Endothelial cell of umbilical vein (primary cell): ENCODE results near the gene KLK5. TPM values are rescaled to one million over a fixed set of nuclear protein-coding genes. Genes with fewer than 3 reads are reported as not detected.

Experiments used
- BruUV-seq: library from RNA; stranded (reverse); fragments of 400-500 nt; replicated peaks from 2 replicates; lab custom pipeline; 2021; lab: Mats Ljungman, UMichigan
- CTCF ChIA-PET: fragments of 300-600, 350-600 bp; sonication (Branson Sonifier 250); formaldehyde crosslinking; loops from one replicate; lab custom pipeline; 2021; ENCODE audit warnings: antibody characterized with exemption, inconsistent platforms; lab: Charles Lee
- POLR2A ChIA-PET: fragments of 300-600, 350-600 bp; sonication (Branson Sonifier 250); formaldehyde crosslinking; loops from one replicate; lab custom pipeline; 2021; ENCODE audit warnings: antibody characterized with exemption, inconsistent platforms; lab: Charles Lee
- DNase-seq: peaks from one replicate; pipeline ENCODE4 v3.0.0-alpha.2; 2011; ENCODE audit warnings: low read depth, low spot score
- FAIRE-seq: peaks from 2 replicates; lab custom pipeline; 2011; peaks lifted over from hg19 to GRCh38; lab: Jason Lieb, UNC
- H2AFZ ChIP-seq: 2 replicates; pipeline ENCODE4 v1.6.0; 2012; ENCODE audit warnings: low read depth, low read length, control low read depth, inconsistent platforms
- H3K27ac ChIP-seq: 2 replicates; pipeline ENCODE4 v1.5.1; 2011; ENCODE audit warnings: low read depth, mild to moderate bottlenecking, control low read depth, low read length, moderate library complexity; ENCODE audit not compliant: insufficient read depth
- H3K27me3 ChIP-seq, 2 experiments: 2 replicates each; pipeline versions ENCODE4 v1.6.0 to v1.6.1; 2011; ENCODE audit warnings: low read length in 2 of 2, mixed read lengths in 1 of 2; ENCODE audit not compliant: control insufficient read depth in 2 of 2, insufficient read depth in 2 of 2
- H3K36me3 ChIP-seq, 2 experiments: 2 replicates in 1 of 2; 3 replicates in 1 of 2; pipeline ENCODE4 v1.5.1; 2011; ENCODE audit warnings: low read length in 2 of 2, mild to moderate bottlenecking in 1 of 2, moderate library complexity in 1 of 2; ENCODE audit not compliant: control insufficient read depth in 2 of 2, insufficient read depth in 2 of 2; ENCODE audit errors: extremely low read depth in 1 of 2
- H3K4me1 ChIP-seq: 3 replicates; pipeline ENCODE4 v1.5.1; 2011; ENCODE audit warnings: mild to moderate bottlenecking, low read length; ENCODE audit not compliant: control insufficient read depth, insufficient read depth; ENCODE audit errors: extremely low read depth
- H3K4me2 ChIP-seq: 2 replicates; pipeline ENCODE4 v1.6.1; 2011; ENCODE audit warnings: low read length, control low read depth, mixed read lengths; ENCODE audit not compliant: insufficient read depth
- H3K4me3 ChIP-seq, 3 experiments: fragments of 200-600 bp in 1 of 3; sonication (generic), shearing (Covaris generic) in 1 of 3; replicated peaks in 1 of 3; 2 replicates each; pipeline ENCODE4 v1.5.1; 2011 to 2016; ENCODE audit warnings: control low read depth in 3 of 3, low read length in 3 of 3, mild to moderate bottlenecking in 2 of 3, inconsistent platforms in 1 of 3, low read depth in 1 of 3, moderate library complexity in 1 of 3; ENCODE audit not compliant: insufficient read depth in 1 of 3
- H3K79me2 ChIP-seq: 2 replicates; pipeline ENCODE4 v1.6.0; 2012; ENCODE audit warnings: low read length, inconsistent platforms; ENCODE audit not compliant: control insufficient read depth, insufficient read depth
- H3K9ac ChIP-seq: replicated peaks from 2 replicates; pipeline ENCODE3; 2011; ENCODE audit warnings: low read length, control low read depth; ENCODE audit not compliant: insufficient read depth; ENCODE audit errors: extremely low read depth
- H3K9me1 ChIP-seq: replicated peaks from 3 replicates; pipeline ENCODE4 v1.6.0; 2011; ENCODE audit warnings: mild to moderate bottlenecking, low read length; ENCODE audit not compliant: control insufficient read depth, insufficient read depth; ENCODE audit errors: extremely low read depth
- H3K9me3 ChIP-seq: replicated peaks from 2 replicates; pipeline ENCODE4 v1.5.1; 2012; ENCODE audit warnings: low read length, inconsistent platforms; ENCODE audit not compliant: control insufficient read depth, insufficient read depth
- H4K20me1 ChIP-seq: replicated peaks from 2 replicates; pipeline ENCODE3; 2011; ENCODE audit warnings: mild to moderate bottlenecking, low read length; ENCODE audit not compliant: control insufficient read depth, insufficient read depth; ENCODE audit errors: extremely low read depth
- CTCF ChIP-seq, 2 donors: IDR thresholded peaks; 1 replicate in 1 of 2; 2 replicates in 1 of 2; pipeline ENCODE4 v1.5.1; 2011; ENCODE audit warnings: low read length in 2 of 2, mild to moderate bottlenecking in 2 of 2, moderate library complexity in 2 of 2, control low read depth in 1 of 2, inconsistent platforms in 1 of 2, low read depth in 1 of 2; ENCODE audit not compliant: insufficient read depth in 1 of 2; ENCODE audit errors: extremely low read depth in 1 of 2
- EZH2 ChIP-seq: IDR thresholded peaks from 2 replicates; pipeline ENCODE4 v1.6.1; 2012; ENCODE audit warnings: borderline replicate concordance, low read depth, mild to moderate bottlenecking, moderate library complexity, low read length, inconsistent platforms; ENCODE audit not compliant: severe bottlenecking
- FOS ChIP-seq: IDR thresholded peaks from 2 replicates; pipeline ENCODE4 v1.6.1; 2011; ENCODE audit warnings: mild to moderate bottlenecking, low read length, moderate library complexity, borderline replicate concordance; ENCODE audit not compliant: insufficient read depth
- GATA2 ChIP-seq: IDR thresholded peaks from 2 replicates; pipeline ENCODE4 v1.7.0; 2011; ENCODE audit warnings: low read depth, mild to moderate bottlenecking, moderate library complexity, mixed read lengths, low read length; ENCODE audit not compliant: insufficient read length, insufficient read depth
- JUN ChIP-seq: IDR thresholded peaks from 2 replicates; pipeline ENCODE4 v1.6.1; 2011; ENCODE audit warnings: borderline replicate concordance, low read depth; ENCODE audit not compliant: insufficient read length, insufficient read depth
- MYC ChIP-seq: IDR thresholded peaks from one replicate; pipeline ENCODE4 v1.6.1; 2011; ENCODE audit warnings: mild to moderate bottlenecking, low read depth, low read length
- POLR2A ChIP-seq: IDR thresholded peaks from 2 replicates; pipeline ENCODE4 v1.6.1; 2012; ENCODE audit warnings: low read depth, mild to moderate bottlenecking, control low read depth, low read length
- POLR2AphosphoS5 ChIP-seq: IDR thresholded peaks from 2 replicates; pipeline ENCODE4 v1.6.1; 2012; ENCODE audit warnings: low read depth, mild to moderate bottlenecking, control low read depth, low read length, moderate library complexity; ENCODE audit not compliant: insufficient read depth
- dilution Hi-C: fragments of 300-500 bp; cut with MboI; formaldehyde crosslinking; loops from one replicate; pipeline ENCODE4 v1.15.0; 2019; ENCODE audit warnings: low sequenced_read_pairs; ENCODE audit not compliant: extremely low pct_ligation_motif_present
- intact Hi-C: fragments of 100-400 bp; cut with micrococcal nuclease; formaldehyde crosslinking; loops from one replicate; pipeline ENCODE4 v1.10.0; 2022
- polyA plus RNA-seq, 4 experiments: library from polyadenylated mRNA; depleted of rRNA in 3 of 4; stranded (reverse) in 3 of 4; unstranded in 1 of 4; fragments of >200 nt; gene quantifications; 2 replicates each; pipeline versions ENCODE4 v1.2.1 to v1.2.3, GENCODE V29; 2011 to 2012; ENCODE audit warnings: missing spikeins in 1 of 4
- total RNA-seq: library from RNA; stranded (reverse); gene quantifications from 2 replicates; pipeline ENCODE4 v1.2.3, GENCODE V29; 2021
- TF ChIP-seq, protein P1 (sequence below): IDR thresholded peaks from 2 replicates; pipeline ENCODE4 v1.6.1; 2011; ENCODE audit not compliant: insufficient read depth, insufficient read length

KLK5 gene
- total and polyA plus RNA-seq, 2 donors (not counting 3 experiments of a cell fraction or from before 2014, with no cell fraction given) = not detected

- POLR2A ChIA-PET = no interaction called here
Observed at GRCh38 chr19:50894478-50895356, 58.1 kb downstream of the KLK5 start.

More at GRCh38 chr19:50894478-50895356, 58.1 kb downstream of the KLK5 start:
- Histone ChIP-seq H3K9me3 (no peaks in the 10 kb centered on the region), H3K36me3 (no peaks in the 10 kb centered on the region), H3K27me3 (no peaks in the 10 kb centered on the region), H3K4me3 (no peak overlapping the region), H3K27ac (no peak overlapping the region), H4K20me1 (no peaks in the 10 kb centered on the region), H3K4me2 (no peak overlapping the region), H2AFZ (no peak overlapping the region), H3K79me2 (no peaks in the 10 kb centered on the region), H3K9ac (no peak overlapping the region), H3K9me1 (no peaks in the 10 kb centered on the region), H3K4me1 (no peaks in the 10 kb centered on the region)
- CTCF ChIA-PET = interaction anchor here (0.9 to 1.0 kb wide), 2 partner anchors 11 to 27 kb away, joined by 3 to 4 read pairs; no protein-coding TSS in a partner anchor
- no TSS peak for BruUV-seq
- TF ChIP-seq JUN = no peak
- TF ChIP-seq MYC = no peak
- no peak for TF ChIP-seq CTCF (IDR thresholded peaks at IDR 0.05; ENCODE audit: extremely low read depth in 1 of 2, insufficient read depth in 1 of 2, low read depth in 1 of 2, low read length in 2 of 2)
- no peak for TF ChIP-seq POLR2AphosphoS5
- no peak for TF ChIP-seq FOS
- TF ChIP-seq, protein P1, sequence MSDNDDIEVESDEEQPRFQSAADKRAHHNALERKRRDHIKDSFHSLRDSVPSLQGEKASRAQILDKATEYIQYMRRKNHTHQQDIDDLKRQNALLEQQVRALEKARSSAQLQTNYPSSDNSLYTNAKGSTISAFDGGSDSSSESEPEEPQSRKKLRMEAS = no peak
- no peak for TF ChIP-seq GATA2
- TF ChIP-seq POLR2A = no peak
- no peak for TF ChIP-seq EZH2
- dilution Hi-C loops = no loop called here
- DNase-seq = no peak
- intact Hi-C loops = no loop called here
- FAIRE-seq = no peak

Other genes starting within 250 kb of the KLK5 start
- 1.2 and 1.9 TPM in 2 replicates for gene SHANK1, start 233.2 kb downstream of the KLK5 start, total RNA-seq
- 0.60 and 0.66 TPM in 2 replicates for gene SHANK1, start 233.2 kb downstream of the KLK5 start, polyA plus RNA-seq
- 10.4 and 13.3 TPM in 2 replicates for gene CLEC11A, start 229.7 kb downstream of the KLK5 start, total RNA-seq
- 30.1 and 37.2 TPM in 2 replicates for gene CLEC11A, start 229.7 kb downstream of the KLK5 start, polyA plus RNA-seq
- not detected in 2 replicates for gene GPR32, start 182.6 kb downstream of the KLK5 start, total RNA-seq
- not detected in 2 replicates for gene GPR32, start 182.6 kb downstream of the KLK5 start, polyA plus RNA-seq
- not detected in 2 replicates for gene ACP4, start 162.6 kb downstream of the KLK5 start, total RNA-seq
- gene ACP4, start 162.6 kb downstream of the KLK5 start, polyA plus RNA-seq = not detected in 2 replicates
- not detected in 2 replicates for gene KLK1, start 129.3 kb downstream of the KLK5 start, total RNA-seq
- gene KLK1, start 129.3 kb downstream of the KLK5 start, polyA plus RNA-seq = 0.08 TPM in 1 of 2 replicates, not detected in the other
- gene KLK15, start 119.5 kb downstream of the KLK5 start, total RNA-seq = not detected in 2 replicates
- gene KLK15, start 119.5 kb downstream of the KLK5 start, polyA plus RNA-seq = not detected in 2 replicates
- not detected in 2 replicates for gene KLK3, start 98.1 kb downstream of the KLK5 start, total RNA-seq
- not detected in 2 replicates for gene KLK3, start 98.1 kb downstream of the KLK5 start, polyA plus RNA-seq
- gene KLK2, start 79.6 kb downstream of the KLK5 start, total RNA-seq = not detected in 2 replicates
- not detected in 2 replicates for gene KLK2, start 79.6 kb downstream of the KLK5 start, polyA plus RNA-seq
- not detected in 2 replicates for gene KLK4, start 41.6 kb downstream of the KLK5 start, total RNA-seq
- gene KLK4, start 41.6 kb downstream of the KLK5 start, polyA plus RNA-seq = not detected in 2 replicates
- gene KLK6, start 16.6 kb upstream of the KLK5 start, total RNA-seq = not detected in 2 replicates
- 0.11 and 0.12 TPM in 2 replicates for gene KLK6, start 16.6 kb upstream of the KLK5 start, polyA plus RNA-seq
- not detected in 2 replicates for gene KLK7, start 30.9 kb upstream of the KLK5 start, total RNA-seq
- not detected in 2 replicates for gene KLK7, start 30.9 kb upstream of the KLK5 start, polyA plus RNA-seq
- not detected in 2 replicates for gene KLK8, start 48.6 kb upstream of the KLK5 start, total RNA-seq
- not detected in 2 replicates for gene KLK8, start 48.6 kb upstream of the KLK5 start, polyA plus RNA-seq
- not detected in 2 replicates for gene KLK10, start 66.7 kb upstream of the KLK5 start, total RNA-seq
- gene KLK10, start 66.7 kb upstream of the KLK5 start, polyA plus RNA-seq = not detected in 2 replicates
- gene KLK11, start 73.6 kb upstream of the KLK5 start, total RNA-seq = not detected in 2 replicates
- gene KLK11, start 73.6 kb upstream of the KLK5 start, polyA plus RNA-seq = not detected in 2 replicates
- not detected in 2 replicates for gene KLK12, start 82.0 kb upstream of the KLK5 start, total RNA-seq
- gene KLK12, start 82.0 kb upstream of the KLK5 start, polyA plus RNA-seq = not detected in 2 replicates
- not detected in 2 replicates for gene KLK13, start 112.1 kb upstream of the KLK5 start, total RNA-seq
- gene KLK13, start 112.1 kb upstream of the KLK5 start, polyA plus RNA-seq = not detected in 2 replicates
- not detected in 2 replicates for gene KLK14, start 129.8 kb upstream of the KLK5 start, total RNA-seq
- 0.10 and 0.12 TPM in 2 replicates for gene KLK14, start 129.8 kb upstream of the KLK5 start, polyA plus RNA-seq
- gene CTU1, start 155.4 kb upstream of the KLK5 start, total RNA-seq = 8.2 and 8.7 TPM in 2 replicates
- gene CTU1, start 155.4 kb upstream of the KLK5 start, polyA plus RNA-seq = 6.1 and 7.0 TPM in 2 replicates
- gene SIGLEC9, start 171.9 kb upstream of the KLK5 start, total RNA-seq = not detected in 2 replicates
- not detected in 2 replicates for gene SIGLEC9, start 171.9 kb upstream of the KLK5 start, polyA plus RNA-seq
- gene SIGLEC7, start 189.3 kb upstream of the KLK5 start, total RNA-seq = not detected in 2 replicates
- not detected in 2 replicates for gene SIGLEC7, start 189.3 kb upstream of the KLK5 start, polyA plus RNA-seq